ENCODE data around the gene PDGFC. TPM values are rescaled to one million over a fixed set of nuclear protein-coding genes. Genes with fewer than 3 reads are reported as not detected.

The PDGFC gene
- total RNA-seq, 2 experiments from 2014 or later, result not detected

DNA sequence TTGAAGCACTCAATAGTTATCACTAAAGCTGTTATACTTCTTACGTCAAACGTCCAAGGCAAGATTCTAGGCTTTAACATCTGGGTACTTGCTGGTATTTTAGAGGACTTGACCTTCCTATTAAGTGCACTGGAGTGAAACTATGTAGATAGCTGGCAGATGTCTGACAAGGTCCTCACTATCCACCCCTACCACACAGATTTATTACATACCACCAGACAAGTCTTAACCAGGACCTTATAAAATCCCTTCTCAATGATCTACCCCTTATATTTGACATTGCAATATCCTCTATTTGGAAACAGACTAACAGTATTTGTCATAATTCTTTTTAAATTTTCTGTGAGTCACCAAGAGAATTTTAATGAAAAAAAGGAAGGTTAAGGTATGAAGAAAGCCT is 78.8 kb downstream of the PDGFC start:
- Histone ChIP-seq H3K79me2 (ENCODE audit: insufficient read depth, low read depth, low read length) (no peaks in the 10 kb centered on the region), H3K36me3 (ENCODE audit: insufficient read depth, low read length) (no peaks in the 10 kb centered on the region), H3K9me3 (ENCODE audit: low read length) (no peaks in the 10 kb centered on the region), H3K9me2 (ENCODE audit: insufficient read depth, low read length) (no peaks in the 10 kb centered on the region), H3K27ac (ENCODE audit: low read depth, low read length, poor library complexity, severe bottlenecking) (no peak overlapping the region), H3K4me2 (ENCODE audit: low read length) (no peak overlapping the region), H2AFZ (ENCODE audit: low read length) (no peak overlapping the region), H3K4me1 (ENCODE audit: insufficient read depth, low read length, poor library complexity, severe bottlenecking) (no peaks in the 10 kb centered on the region), H4K20me1 (ENCODE audit: insufficient read depth, low read length) (no peaks in the 10 kb centered on the region), H3K4me3 (ENCODE audit: low read depth, low read length, poor library complexity, severe bottlenecking) (no peak overlapping the region)
- no TSS peak for BruUV-seq (replicated peaks)
- no peak for DNase-seq (ENCODE audit: low spot score)
- ChIA-PET POLR2A (interaction anchor here (0.7 kb wide), 1 partner anchor 1715 kb away, joined by 3 read pairs; no protein-coding TSS in a partner anchor), CTCF (ENCODE audit: unreplicated experiment) (no interaction called here)
- intact Hi-C loops (cut with micrococcal nuclease; ENCODE audit: unreplicated experiment), result no loop called here
- no peak for TF ChIP-seq EZH2phosphoT487 (IDR thresholded peaks at IDR 0.05; ENCODE audit: borderline replicate concordance, low read depth, low read length)
- TF ChIP-seq, protein P1, sequence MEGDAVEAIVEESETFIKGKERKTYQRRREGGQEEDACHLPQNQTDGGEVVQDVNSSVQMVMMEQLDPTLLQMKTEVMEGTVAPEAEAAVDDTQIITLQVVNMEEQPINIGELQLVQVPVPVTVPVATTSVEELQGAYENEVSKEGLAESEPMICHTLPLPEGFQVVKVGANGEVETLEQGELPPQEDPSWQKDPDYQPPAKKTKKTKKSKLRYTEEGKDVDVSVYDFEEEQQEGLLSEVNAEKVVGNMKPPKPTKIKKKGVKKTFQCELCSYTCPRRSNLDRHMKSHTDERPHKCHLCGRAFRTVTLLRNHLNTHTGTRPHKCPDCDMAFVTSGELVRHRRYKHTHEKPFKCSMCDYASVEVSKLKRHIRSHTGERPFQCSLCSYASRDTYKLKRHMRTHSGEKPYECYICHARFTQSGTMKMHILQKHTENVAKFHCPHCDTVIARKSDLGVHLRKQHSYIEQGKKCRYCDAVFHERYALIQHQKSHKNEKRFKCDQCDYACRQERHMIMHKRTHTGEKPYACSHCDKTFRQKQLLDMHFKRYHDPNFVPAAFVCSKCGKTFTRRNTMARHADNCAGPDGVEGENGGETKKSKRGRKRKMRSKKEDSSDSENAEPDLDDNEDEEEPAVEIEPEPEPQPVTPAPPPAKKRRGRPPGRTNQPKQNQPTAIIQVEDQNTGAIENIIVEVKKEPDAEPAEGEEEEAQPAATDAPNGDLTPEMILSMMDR (conservative IDR thresholded peaks at IDR 0.05; ENCODE audit: low read length), result no peak

DNA sequence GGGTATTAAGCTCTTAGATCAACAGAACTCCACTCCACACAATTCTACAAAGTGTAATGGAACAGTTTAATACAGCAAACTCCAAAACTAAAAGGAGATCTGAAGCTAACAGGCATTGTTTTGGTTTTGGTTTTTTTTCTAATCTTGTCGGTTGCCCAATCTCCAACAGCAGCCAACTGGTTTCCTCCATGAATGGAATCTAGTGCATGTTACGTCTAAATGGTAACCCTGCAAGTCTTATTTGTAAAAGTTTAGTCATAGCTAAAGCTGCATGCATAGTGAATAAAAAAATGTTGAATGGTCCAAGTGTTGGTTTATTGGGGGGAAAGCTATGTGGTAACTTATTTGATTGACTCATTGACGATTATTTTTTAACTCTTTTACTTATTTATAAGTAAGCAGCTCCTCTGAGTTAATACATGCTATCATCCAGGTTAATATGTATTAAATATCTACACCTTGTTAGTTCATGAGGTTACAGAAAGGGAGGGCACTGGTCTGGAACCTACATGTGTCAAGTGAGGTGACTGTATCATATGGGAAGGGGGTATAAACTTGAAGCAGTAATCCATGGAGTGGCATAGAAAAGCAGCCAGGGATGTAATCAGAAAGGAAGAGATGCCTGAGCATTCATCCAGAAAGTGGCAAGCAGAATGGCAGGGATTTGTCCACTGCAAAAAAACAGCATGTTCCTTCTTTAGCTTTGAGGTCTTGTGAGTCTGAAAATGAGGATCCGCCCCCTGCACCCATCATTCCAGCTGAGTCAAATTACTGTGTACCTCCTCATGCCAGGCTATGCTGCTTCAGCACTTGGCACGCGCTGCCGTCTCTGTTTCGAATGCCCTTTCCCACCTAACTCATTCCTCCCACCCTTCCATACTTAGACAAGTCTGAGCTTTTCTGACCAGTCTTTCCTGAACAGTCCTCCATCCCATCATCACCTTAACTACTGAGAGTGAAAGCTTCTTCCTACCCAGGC is 81.7 kb downstream of the PDGFC start:
- BruUV-seq (replicated peaks), result no TSS peak
- Histone ChIP-seq H4K20me1 (ENCODE audit: insufficient read depth, low read length) (no peaks in the 10 kb centered on the region), H3K36me3 (ENCODE audit: insufficient read depth, low read length) (no peaks in the 10 kb centered on the region), H3K27ac (ENCODE audit: low read depth, low read length, poor library complexity, severe bottlenecking) (no peak overlapping the region), H3K79me2 (ENCODE audit: insufficient read depth, low read depth, low read length) (no peaks in the 10 kb centered on the region), H2AFZ (ENCODE audit: low read length) (no peak overlapping the region), H3K4me3 (ENCODE audit: low read depth, low read length, poor library complexity, severe bottlenecking) (no peak overlapping the region), H3K9me2 (ENCODE audit: insufficient read depth, low read length) (no peaks in the 10 kb centered on the region), H3K9me3 (ENCODE audit: low read length) (no peaks in the 10 kb centered on the region), H3K4me1 (ENCODE audit: insufficient read depth, low read length, poor library complexity, severe bottlenecking) (no peaks in the 10 kb centered on the region), H3K4me2 (ENCODE audit: low read length) (no peak overlapping the region)
- TF ChIP-seq EZH2phosphoT487 (IDR thresholded peaks at IDR 0.05; ENCODE audit: borderline replicate concordance, low read depth, low read length), result no peak
- TF ChIP-seq, protein P1 (conservative IDR thresholded peaks at IDR 0.05; ENCODE audit: low read length), result no peak
- CTCF ChIA-PET (ENCODE audit: unreplicated experiment), result no interaction called here
- POLR2A ChIA-PET, result interaction anchor here (0.7 kb wide), 1 partner anchor 1299 kb away, joined by 3 read pairs; no protein-coding TSS in a partner anchor
- intact Hi-C loops (cut with micrococcal nuclease; ENCODE audit: unreplicated experiment), result no loop called here
- no peak for DNase-seq (ENCODE audit: low spot score)

DNA sequence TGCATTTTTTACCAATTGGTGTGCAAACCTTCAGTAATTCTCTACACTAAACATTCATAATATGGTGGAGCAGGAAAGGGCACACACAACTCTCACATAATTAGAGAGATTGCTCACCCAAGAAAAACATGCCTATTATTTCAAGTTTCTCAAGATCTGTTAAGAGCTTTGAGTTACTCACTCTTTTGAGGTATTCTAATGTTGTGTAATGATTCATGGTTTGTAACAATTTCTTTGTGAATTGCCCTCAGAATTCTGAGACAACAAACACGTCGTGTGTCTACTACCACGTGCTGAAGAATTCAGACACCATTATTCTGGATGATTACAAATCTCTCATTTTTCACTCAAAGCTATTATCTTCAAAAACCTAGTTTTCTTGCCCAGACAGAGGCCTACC is 82.8 kb downstream of the PDGFC start:
- intact Hi-C loops (cut with micrococcal nuclease; ENCODE audit: unreplicated experiment), result no loop called here
- POLR2A ChIA-PET, result no interaction called here
- no peaks in the 10 kb centered on the region for H3K9me3 ChIP-seq (ENCODE audit: low read length)
- no peak overlapping the region for H2AFZ ChIP-seq (ENCODE audit: low read length)
- no peaks in the 10 kb centered on the region for H3K79me2 ChIP-seq (ENCODE audit: insufficient read depth, low read depth, low read length)
- CTCF ChIA-PET (ENCODE audit: unreplicated experiment), result no interaction called here
- H3K4me3 ChIP-seq (ENCODE audit: low read depth, low read length, poor library complexity, severe bottlenecking), result no peak overlapping the region
- H3K4me2 ChIP-seq (ENCODE audit: low read length), result no peak overlapping the region
- no peak overlapping the region for H3K27ac ChIP-seq (ENCODE audit: low read depth, low read length, poor library complexity, severe bottlenecking)
- DNase-seq (ENCODE audit: low spot score), result no peak
- no peak for TF ChIP-seq EZH2phosphoT487 (IDR thresholded peaks at IDR 0.05; ENCODE audit: borderline replicate concordance, low read depth, low read length)
- TF ChIP-seq, protein P1 (conservative IDR thresholded peaks at IDR 0.05; ENCODE audit: low read length), result no peak
- H3K9me2 ChIP-seq (ENCODE audit: insufficient read depth, low read length), result no peaks in the 10 kb centered on the region
- no peaks in the 10 kb centered on the region for H3K36me3 ChIP-seq (ENCODE audit: insufficient read depth, low read length)
- no peaks in the 10 kb centered on the region for H4K20me1 ChIP-seq (ENCODE audit: insufficient read depth, low read length)
- H3K4me1 ChIP-seq (ENCODE audit: insufficient read depth, low read length, poor library complexity, severe bottlenecking), result no peaks in the 10 kb centered on the region
- BruUV-seq (replicated peaks), result no TSS peak

Measured in OCI-LY7 (cell line).